HL-60 (cell line): ENCODE data around the gene AGAP3.

Source experiments
- CTCF ChIP-seq: IDR thresholded peaks from one replicate; pipeline ENCODE4 v1.5.1; 2011; ENCODE audit warnings: low read length, control low read depth, inconsistent platforms; ENCODE audit not compliant: insufficient read depth
- POLR2AphosphoS5 ChIP-seq: IDR thresholded peaks from 2 replicates; pipeline ENCODE4 v1.6.1; 2012; ENCODE audit warnings: low read depth
- REST ChIP-seq: IDR thresholded peaks from 2 replicates; pipeline ENCODE4 v1.6.1; 2012; ENCODE audit warnings: low read depth; ENCODE audit not compliant: insufficient replicate concordance

GRCh38 chr7:151122796-151123157 is 36.5 kb downstream of the AGAP3 start:
- no peak for TF ChIP-seq CTCF
- TF ChIP-seq POLR2AphosphoS5 = no peak
- no peak for TF ChIP-seq REST
